Cardiac fibroblast (primary cell): ENCODE measurements around the gene LMLN.
A peak's percentile ranks its signal among the peaks of the same experiment; 100 is the strongest.

Experiments
- DNase-seq, 2 donors: peaks; one replicate each; pipeline versions ENCODE4 v3.0.0 to v3.0.0-alpha.2; 2010; ENCODE audit warnings: low read depth in 2 of 2
- H3K4me3 ChIP-seq, 2 donors: replicated peaks in 1 of 2; 1 replicate in 1 of 2; 2 replicates in 1 of 2; pipeline ENCODE4 v1.5.1; 2011; ENCODE audit warnings: low read depth in 2 of 2, low read length in 2 of 2, mild to moderate bottlenecking in 2 of 2, moderate library complexity in 1 of 2
- TF ChIP-seq, protein P1 (sequence below): IDR thresholded peaks from one replicate; pipeline ENCODE4 v1.5.1; 2011; ENCODE audit warnings: low read depth, mild to moderate bottlenecking, low read length, inconsistent platforms

LMLN gene

DNA sequence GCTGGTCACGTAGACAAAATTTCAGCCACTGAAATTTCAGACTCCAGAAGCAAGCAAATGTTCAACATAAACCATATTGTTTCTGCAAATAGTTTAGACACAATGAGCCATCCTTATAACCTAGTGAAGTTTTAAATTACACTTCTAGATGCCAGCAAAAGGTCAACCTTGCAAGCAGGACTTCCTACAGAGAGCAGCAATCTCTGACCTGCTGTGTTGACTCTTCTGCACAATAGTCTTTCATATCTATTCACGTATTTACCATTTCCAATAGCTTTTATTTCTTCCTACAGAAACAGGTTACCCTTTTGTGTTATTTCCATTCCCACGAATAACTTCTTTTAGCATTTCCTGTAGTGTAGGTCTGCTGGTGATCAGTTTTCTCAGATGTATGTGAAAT is 10.6 kb downstream of the LMLN start:
- TF ChIP-seq, protein P1, sequence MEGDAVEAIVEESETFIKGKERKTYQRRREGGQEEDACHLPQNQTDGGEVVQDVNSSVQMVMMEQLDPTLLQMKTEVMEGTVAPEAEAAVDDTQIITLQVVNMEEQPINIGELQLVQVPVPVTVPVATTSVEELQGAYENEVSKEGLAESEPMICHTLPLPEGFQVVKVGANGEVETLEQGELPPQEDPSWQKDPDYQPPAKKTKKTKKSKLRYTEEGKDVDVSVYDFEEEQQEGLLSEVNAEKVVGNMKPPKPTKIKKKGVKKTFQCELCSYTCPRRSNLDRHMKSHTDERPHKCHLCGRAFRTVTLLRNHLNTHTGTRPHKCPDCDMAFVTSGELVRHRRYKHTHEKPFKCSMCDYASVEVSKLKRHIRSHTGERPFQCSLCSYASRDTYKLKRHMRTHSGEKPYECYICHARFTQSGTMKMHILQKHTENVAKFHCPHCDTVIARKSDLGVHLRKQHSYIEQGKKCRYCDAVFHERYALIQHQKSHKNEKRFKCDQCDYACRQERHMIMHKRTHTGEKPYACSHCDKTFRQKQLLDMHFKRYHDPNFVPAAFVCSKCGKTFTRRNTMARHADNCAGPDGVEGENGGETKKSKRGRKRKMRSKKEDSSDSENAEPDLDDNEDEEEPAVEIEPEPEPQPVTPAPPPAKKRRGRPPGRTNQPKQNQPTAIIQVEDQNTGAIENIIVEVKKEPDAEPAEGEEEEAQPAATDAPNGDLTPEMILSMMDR: no peak
- no peak overlapping the region for H3K4me3 ChIP-seq
- DNase-seq: no peak

DNA sequence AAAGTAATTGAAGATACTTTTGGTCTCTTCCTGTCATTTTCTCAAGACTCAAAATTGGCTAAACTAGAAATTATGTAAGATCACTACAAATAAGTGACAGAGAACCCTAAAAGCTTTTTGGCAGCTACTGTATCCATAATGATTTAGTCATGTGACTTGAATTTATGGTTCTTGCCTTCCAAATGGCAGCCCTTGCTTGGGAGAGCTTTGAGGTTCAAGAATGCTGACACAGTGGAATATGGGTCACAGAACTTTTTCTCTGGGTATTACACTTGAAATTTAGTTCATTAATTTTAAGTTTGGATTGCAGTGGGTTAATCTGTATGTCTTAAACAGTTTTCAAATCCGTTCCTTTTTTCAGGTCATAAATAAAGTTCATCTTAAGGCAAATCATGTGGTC is 14.0 kb downstream of the LMLN start:
- TF ChIP-seq, protein P1: no peak
- H3K4me3 ChIP-seq: no peak overlapping the region
- DNase-seq: no peak

DNA sequence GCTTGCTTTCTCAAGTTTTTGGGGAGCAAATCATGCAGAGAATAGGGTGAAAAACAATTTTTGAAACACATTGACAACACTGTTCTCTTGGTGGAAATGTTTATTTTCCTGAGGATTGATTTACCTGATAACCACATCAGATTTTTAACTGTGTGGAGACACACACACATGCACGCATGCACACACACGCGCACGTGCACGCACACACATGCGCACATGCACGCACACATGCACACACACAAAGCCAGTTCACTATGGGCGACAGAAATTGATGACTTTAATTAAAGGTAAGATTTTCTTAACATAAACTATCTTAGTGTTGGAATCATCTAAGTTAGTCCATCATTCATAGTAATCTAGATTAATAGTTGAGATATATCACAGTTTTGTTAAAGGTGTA is 15.3 kb downstream of the LMLN start:
- no peak overlapping the region for H3K4me3 ChIP-seq
- DNase-seq: no peak
- TF ChIP-seq, protein P1: no peak

DNA sequence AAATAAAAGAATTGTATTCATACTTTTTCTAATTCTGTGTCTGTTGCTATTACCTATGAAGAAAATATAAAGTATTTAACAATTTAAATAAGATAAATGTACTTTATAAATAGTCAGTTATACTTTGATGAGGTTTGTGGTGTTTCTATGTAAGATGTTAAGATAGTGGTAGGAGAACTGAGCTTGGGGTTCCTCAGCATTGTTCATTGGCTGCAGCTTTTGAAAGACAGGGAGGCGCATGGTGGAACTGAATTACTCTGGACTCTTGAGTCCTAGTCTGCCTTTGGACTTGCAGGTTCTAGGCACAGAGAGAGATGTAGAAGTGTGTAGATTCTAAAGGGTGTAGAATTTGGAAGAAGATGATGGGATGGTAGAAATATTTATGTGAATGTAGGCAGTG is 23.1 kb downstream of the LMLN start:
- no peak for DNase-seq
- TF ChIP-seq, protein P1: no peak

DNA sequence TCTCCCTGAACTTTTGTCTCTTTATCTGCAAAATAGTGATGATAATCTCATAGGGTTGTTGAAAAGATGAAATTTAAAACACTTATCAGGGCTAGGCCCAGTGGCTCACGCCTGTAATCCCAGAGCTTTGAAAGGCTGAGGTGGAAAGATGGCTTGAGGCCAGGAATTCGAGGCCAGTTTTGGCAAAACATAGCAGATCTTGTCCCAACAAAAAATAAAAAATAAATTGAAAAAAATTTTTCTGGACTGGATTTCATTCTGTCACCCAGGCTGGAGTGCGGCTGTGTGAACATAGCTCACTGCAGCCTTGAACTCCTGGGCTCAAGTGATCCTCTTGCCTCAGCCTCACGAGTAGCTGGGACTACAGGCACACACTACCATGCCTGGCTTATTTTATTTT is 29.6 kb downstream of the LMLN start:
- TF ChIP-seq, protein P1: no peak
- H3K4me3 ChIP-seq: no peak overlapping the region
- DNase-seq: peak in 1 of 2 donors; percentile 4

More for the DNA sequence above, 23.1 kb downstream of the LMLN start:
- H3K4me3 ChIP-seq: no peak overlapping the region

DNA sequence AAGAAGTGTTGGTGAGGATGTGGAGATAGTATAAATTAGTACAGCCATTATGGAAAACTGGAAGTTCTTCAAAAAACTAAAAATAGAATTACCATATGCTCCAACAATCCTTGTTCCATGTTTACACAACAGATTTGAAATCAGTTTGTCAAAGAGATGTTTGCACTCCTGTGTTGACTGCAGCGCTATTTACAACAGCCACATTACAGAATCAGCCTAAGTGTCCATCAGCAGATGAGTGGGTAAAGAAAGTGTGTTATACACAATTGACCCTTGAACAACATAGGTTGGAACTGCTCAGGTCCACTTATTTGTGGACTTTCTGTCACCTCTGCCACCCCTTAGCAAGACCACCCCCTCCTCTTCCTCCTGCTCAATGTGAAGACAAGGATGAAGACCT is 34.7 kb downstream of the LMLN start:
- TF ChIP-seq, protein P1: no peak
- no peak overlapping the region for H3K4me3 ChIP-seq
- no peak for DNase-seq

DNA sequence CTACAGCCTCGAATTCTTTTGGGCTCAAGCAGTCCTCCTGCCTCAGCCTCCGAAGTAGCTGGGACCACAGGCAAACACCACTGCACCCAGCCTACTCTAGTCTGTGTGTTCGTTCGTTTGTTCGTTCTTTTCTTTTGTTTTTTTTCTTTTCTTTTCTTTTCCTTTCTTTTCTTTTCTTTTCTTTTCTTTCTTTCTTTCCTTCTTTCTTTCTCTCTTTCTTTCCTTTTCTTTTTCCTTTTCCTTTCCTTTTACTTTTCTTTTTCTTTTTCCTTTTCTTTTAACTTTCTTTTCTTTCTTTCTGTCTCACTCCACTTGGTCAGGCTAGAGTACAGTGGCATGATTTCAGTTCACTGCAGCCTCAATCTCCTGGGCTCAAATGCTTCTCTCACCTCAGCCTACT is 36.8 kb downstream of the LMLN start:
- DNase-seq: no peak
- no peak overlapping the region for H3K4me3 ChIP-seq
- TF ChIP-seq, protein P1: no peak
